ENCODE results near the gene ABI1. TPM values are rescaled to one million over a fixed set of nuclear protein-coding genes. Genes with fewer than 3 reads are reported as not detected.

The ABI1 gene
- total RNA-seq, 1 experiment from 2014 or later: 95.8 TPM

GRCh38 chr10:26803849-26804248 lies 56.9 kb downstream of the ABI1 start:
- no TSS peak for BruUV-seq (replicated peaks)
- H3K36me3 Mint-ChIP-seq (ENCODE audit: insufficient read depth, unreplicated experiment): no peaks in the 10 kb centered on the region
- Histone ChIP-seq H3K4me3 (ENCODE audit: low read depth, low read length) (no peak overlapping the region), H3K4me1 (peaks cover 9% of the 10 kb centered on the region), H3K27me3 (replicated peaks; ENCODE audit: control insufficient read depth, insufficient read depth, low read length) (no peaks in the 10 kb centered on the region), H3K36me3 (ENCODE audit: control insufficient read depth, insufficient read depth, low read length) (no peaks in the 10 kb centered on the region), H3K9me3 (no peaks in the 10 kb centered on the region)
- no peaks in the 10 kb centered on the region for H3K9me3 Mint-ChIP-seq (ENCODE audit: unreplicated experiment)
- DNase-seq: no peak
- no peaks in the 10 kb centered on the region for H3K27me3 Mint-ChIP-seq (ENCODE audit: insufficient read depth, unreplicated experiment)
- TF ChIP-seq CTCF (IDR thresholded peaks at IDR 0.05; ENCODE audit: insufficient read depth in 1 of 2, low read depth in 1 of 2, low read length in 1 of 2, severe bottlenecking in 1 of 2, unreplicated experiment in 1 of 2): no peak
- ChIA-PET POLR2A (no interaction called here), CTCF (no interaction called here)
- no peak overlapping the region for H3K4me3 Mint-ChIP-seq (ENCODE audit: unreplicated experiment)
- peaks cover 24% of the 10 kb centered on the region for H3K4me1 Mint-ChIP-seq (ENCODE audit: low read depth, unreplicated experiment)
- intact Hi-C loops (cut with micrococcal nuclease; ENCODE audit: unreplicated experiment): no loop called here
- H3K27ac Mint-ChIP-seq (ENCODE audit: unreplicated experiment): no peak overlapping the region

- intact Hi-C loops (cut with micrococcal nuclease; ENCODE audit: unreplicated experiment): no loop called here
- no peak for TF ChIP-seq CTCF (IDR thresholded peaks at IDR 0.05; ENCODE audit: insufficient read depth in 1 of 2, low read depth in 1 of 2, low read length in 1 of 2, severe bottlenecking in 1 of 2, unreplicated experiment in 1 of 2)
- no peak for DNase-seq
- H3K4me3 Mint-ChIP-seq (ENCODE audit: unreplicated experiment): no peak overlapping the region
- no peaks in the 10 kb centered on the region for H3K9me3 Mint-ChIP-seq (ENCODE audit: unreplicated experiment)
- CTCF ChIA-PET: no interaction called here
- no peaks in the 10 kb centered on the region for H3K36me3 ChIP-seq (ENCODE audit: control insufficient read depth, insufficient read depth, low read length)
- no peaks in the 10 kb centered on the region for H3K27me3 Mint-ChIP-seq (ENCODE audit: insufficient read depth, unreplicated experiment)
- H3K4me3 ChIP-seq (ENCODE audit: low read depth, low read length): no peak overlapping the region
- POLR2A ChIA-PET: no interaction called here
- no peaks in the 10 kb centered on the region for H3K27me3 ChIP-seq (replicated peaks; ENCODE audit: control insufficient read depth, insufficient read depth, low read length)
- H3K27ac Mint-ChIP-seq (ENCODE audit: unreplicated experiment): no peak overlapping the region
- peaks cover 12% of the 10 kb centered on the region for H3K4me1 ChIP-seq
- H3K4me1 Mint-ChIP-seq (ENCODE audit: low read depth, unreplicated experiment): peaks cover 32% of the 10 kb centered on the region
- peaks cover 6% of the 10 kb centered on the region for H3K36me3 Mint-ChIP-seq (ENCODE audit: insufficient read depth, unreplicated experiment)
- no peaks in the 10 kb centered on the region for H3K9me3 ChIP-seq
- BruUV-seq (replicated peaks): no TSS peak
Measured at GRCh38 chr10:26802527-26802926, 58.2 kb downstream of the ABI1 start.

- peaks cover 37% of the 10 kb centered on the region for H3K4me1 Mint-ChIP-seq (ENCODE audit: low read depth, unreplicated experiment)
Measured at GRCh38 chr10:26801831-26802230, 58.9 kb downstream of the ABI1 start.

More at GRCh38 chr10:26801831-26802230, 58.9 kb downstream of the ABI1 start:
- H3K4me3 Mint-ChIP-seq (ENCODE audit: unreplicated experiment): no peak overlapping the region
- Histone ChIP-seq H3K4me3 (ENCODE audit: low read depth, low read length) (no peak overlapping the region), H3K9me3 (peaks cover 4% of the 10 kb centered on the region), H3K36me3 (ENCODE audit: control insufficient read depth, insufficient read depth, low read length) (no peaks in the 10 kb centered on the region), H3K4me1 (peaks cover 19% of the 10 kb centered on the region), H3K27me3 (replicated peaks; ENCODE audit: control insufficient read depth, insufficient read depth, low read length) (no peaks in the 10 kb centered on the region)
- H3K27me3 Mint-ChIP-seq (ENCODE audit: insufficient read depth, unreplicated experiment): no peaks in the 10 kb centered on the region
- peaks cover 6% of the 10 kb centered on the region for H3K36me3 Mint-ChIP-seq (ENCODE audit: insufficient read depth, unreplicated experiment)
- BruUV-seq (replicated peaks): no TSS peak
- H3K9me3 Mint-ChIP-seq (ENCODE audit: unreplicated experiment): no peaks in the 10 kb centered on the region
- DNase-seq: no peak
- H3K27ac Mint-ChIP-seq (ENCODE audit: unreplicated experiment): no peak overlapping the region
- ChIA-PET CTCF (interaction anchor here (0.6 kb wide), 1 partner anchor 75 kb away, joined by 3 read pairs; no protein-coding TSS in a partner anchor), POLR2A (no interaction called here)
- intact Hi-C loops (cut with micrococcal nuclease; ENCODE audit: unreplicated experiment): no loop called here
- no peak for TF ChIP-seq CTCF (IDR thresholded peaks at IDR 0.05; ENCODE audit: insufficient read depth in 1 of 2, low read depth in 1 of 2, low read length in 1 of 2, severe bottlenecking in 1 of 2, unreplicated experiment in 1 of 2)

Measured in Caco-2 (cell line).